NCI-H748 treated with DMSO at 0.1 percent for 48 hours (cell line): ENCODE results near the gene SLC2A4.

Experiments used
- DNase-seq: peaks from one replicate; lab custom pipeline; 2025; lab: John Stamatoyannopoulos, UW

The SLC2A4 gene

DNA sequence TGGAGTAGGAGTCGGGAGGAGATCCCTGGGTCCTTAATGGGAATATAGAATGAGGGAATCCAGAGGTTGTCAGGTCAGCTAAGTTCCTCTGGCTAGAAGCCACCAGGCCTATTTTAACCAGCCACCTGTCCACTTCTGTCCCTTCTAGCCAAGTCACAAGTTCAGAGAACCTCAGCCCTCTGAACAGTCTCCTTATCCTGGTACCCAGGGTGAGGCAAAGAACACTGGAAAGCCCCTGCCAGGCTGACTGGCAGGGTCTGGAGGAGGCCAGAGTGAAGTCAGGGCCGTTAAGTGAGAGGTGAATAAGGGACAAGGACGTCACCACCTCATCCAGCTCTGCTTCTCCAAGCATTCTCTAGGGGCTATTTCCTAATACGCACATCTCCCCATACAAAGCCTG lies 32.7 kb upstream of the SLC2A4 start:
- no peak for DNase-seq

DNA sequence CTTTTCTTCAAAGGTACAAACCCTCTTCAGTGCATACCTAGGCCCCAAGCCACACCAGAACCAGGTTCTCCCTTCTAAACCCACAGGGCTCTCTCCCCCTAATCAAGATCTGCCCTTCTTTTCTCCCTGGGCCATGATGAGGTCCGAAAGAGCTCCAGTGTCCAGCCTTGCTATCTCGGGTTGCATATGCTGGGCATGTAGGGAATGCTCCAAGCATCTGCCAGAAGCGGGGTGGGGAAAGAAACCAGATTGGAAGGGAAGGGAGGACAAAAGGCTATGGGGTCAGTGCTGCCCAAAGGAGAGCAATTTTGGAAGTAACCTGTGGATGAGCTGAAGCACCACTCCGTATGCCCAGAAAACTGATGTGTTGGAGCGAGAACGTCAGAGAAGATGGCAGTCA lies 32.3 kb upstream of the SLC2A4 start:
- no peak for DNase-seq

DNA sequence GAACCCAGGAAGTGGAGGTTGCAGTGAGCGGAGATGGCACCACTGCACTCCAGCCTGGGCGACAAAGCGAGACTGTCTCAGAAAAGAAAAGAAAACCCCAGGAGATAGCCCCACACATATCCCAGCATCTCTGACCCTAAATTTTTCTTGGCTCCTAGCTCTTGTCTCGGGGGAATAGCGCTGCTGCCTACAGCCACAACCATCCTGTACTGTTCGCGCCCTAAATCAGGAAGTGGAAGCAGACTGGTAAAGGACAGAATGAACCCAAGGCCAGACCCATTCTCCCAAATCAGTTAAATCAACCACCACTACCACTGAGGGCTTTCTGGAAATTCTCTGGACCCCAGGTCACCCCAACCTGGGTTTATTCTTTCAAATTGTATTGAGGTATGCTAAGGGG lies 31.7 kb upstream of the SLC2A4 start:
- no peak for DNase-seq

DNA sequence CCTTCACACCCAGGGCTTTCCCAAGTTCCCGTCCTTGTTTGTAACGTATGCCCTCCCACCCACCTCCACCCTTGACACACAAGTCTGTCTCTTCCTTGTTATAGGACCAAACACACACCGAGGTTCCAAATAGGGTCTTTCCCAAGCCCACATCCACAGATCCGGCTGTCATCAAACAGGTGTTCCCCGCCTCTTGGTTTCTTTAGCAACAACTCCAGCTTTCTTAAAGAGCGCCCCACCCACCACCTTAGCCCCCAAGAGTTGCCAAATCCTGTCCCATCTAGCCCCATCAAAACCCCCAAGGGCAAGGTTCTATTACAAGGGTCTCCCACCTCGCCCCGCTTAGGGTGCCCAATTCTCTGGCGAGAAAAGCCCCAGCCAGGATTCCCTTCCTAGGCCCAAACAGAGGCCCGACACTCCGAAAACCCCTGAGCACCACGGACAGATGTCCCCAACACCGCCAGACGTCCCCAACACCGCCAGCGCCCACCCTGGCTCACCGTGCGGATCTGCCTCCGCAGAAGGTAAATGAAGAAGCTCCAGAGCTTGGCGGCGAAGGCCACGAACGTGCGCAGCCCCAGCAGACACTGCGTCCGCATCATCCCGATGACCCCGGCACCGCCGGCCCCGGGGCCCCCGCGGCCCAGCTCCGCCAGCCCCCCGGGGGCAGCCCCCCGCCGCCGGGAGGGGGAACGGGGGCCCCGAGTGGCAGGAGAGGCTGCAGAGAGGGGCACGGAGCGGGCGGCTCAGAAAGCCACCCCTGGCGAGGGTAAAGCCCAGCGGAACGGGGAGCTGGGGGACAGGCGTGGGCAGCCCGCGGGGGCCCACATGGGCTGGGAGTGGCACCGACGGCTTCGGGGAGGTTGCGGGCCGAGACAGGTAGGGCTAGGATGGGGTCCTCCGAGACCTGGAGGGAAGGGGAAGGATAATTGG lies 30.6 kb upstream of the SLC2A4 start:
- no peak for DNase-seq

DNA sequence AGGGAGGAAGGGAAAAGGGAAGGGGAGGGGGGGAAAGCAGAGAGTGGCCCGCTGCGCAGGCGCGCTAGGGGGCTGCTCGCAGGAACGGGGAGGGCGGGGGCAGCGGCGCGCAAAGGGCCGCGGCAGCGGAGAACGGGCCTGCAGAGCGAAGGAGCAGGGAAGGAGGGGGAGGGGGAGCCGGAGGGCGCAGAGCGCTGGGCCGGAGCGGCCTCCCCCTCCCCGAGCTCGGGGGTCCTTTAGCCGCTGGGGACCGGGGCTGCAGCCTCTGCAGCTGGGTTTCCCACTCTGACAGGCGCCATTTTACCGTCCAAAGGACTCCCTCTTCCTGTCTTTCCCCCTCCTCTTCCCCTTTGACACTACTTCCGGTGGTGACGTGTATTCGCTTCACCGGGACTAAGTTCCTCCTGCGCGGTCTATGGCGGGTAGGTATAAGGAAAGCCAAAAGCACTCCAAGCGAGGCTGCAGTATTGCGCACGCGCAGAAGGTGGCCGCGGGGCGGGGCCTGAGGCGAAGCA lies 29.8 kb upstream of the SLC2A4 start, which contains the start of gene CTDNEP1:
Gene CTDNEP1 (minus strand): TSS at position 74 of the 515 bp plus-strand sequence. CDS start 438 bp downstream, outside the sequence.
- DNase-seq: peak; percentile 100

DNA sequence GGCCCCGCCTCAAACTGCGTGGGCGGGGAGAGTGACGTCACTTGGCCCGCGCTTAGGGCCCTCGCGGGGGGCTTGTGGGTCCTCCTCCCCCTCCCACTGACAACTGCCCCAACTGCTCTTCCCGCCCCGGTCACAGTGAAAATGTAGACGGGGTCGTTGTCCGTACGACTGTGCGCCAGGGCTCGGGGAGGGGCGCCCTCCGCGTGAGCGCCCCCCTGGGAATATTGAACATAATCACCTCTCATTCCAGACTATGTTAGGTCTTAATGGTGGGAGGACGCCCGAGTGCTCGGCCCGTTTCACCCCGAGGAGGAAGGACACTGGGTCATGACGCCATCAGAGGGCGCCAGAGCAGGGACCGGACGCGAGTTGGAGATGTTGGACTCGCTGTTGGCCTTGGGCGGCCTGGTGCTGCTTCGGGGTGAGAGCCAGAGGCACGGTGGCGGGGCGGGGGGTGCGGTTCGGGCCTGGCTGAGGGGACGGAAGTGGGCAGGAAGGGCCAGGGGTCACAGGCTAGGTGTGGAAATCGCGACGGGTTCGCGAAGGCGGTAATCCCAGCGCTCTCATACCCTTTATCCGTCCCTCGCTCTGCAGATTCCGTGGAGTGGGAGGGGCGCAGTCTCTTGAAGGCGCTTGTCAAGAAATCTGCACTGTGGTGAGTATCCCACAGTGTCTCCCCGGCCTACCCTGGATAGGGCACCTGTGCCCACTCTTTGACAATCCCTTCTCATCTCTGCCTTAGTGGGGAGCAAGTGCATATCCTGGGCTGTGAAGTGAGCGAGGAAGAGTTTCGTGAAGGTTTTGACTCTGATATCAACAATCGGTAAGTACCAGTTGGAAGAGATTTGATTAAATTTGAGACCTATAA lies 29.1 kb upstream of the SLC2A4 start, which contains the start of gene ELP5:
Gene ELP5 (plus strand): TSS at position 40 of the 868 bp plus-strand sequence. CDS start 336 bp downstream, at position 376.
- peak; percentile 95 for DNase-seq

DNA sequence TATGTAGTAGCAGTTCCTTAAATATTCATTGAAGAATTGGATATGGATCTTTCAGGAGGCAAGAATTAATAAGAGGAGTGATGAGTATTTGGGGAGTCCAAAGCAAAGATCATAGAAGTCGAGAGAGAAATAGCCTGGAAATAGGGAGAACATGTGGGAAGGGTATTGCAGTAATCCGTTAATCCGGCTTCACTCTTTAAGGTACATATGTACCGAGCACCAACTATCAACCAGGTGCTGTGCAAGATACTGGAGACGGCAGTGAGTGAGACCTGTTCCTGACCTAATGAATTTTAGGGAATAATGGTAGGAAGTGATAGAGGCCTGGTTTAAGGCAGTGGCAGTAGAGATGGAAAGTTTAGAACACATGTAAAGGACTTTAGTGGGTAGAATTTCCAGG lies 28.4 kb upstream of the SLC2A4 start:
- no peak for DNase-seq

DNA sequence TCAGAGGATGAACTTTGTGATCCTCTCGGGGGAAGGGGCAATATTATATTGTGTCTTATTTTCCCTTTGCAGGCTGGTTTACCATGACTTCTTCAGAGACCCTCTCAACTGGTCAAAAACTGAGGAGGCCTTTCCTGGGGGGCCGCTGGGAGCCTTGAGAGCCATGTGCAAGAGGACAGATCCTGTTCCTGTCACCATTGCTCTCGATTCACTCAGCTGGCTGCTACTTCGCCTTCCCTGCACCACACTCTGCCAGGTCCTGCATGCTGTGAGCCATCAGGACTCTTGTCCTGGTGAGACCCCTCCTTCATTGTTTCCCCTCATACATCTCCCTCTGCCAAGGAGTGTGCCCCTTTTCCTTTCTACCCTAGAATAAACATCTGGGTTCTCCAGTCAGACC lies 27.0 kb upstream of the SLC2A4 start:
- DNase-seq: no peak

DNA sequence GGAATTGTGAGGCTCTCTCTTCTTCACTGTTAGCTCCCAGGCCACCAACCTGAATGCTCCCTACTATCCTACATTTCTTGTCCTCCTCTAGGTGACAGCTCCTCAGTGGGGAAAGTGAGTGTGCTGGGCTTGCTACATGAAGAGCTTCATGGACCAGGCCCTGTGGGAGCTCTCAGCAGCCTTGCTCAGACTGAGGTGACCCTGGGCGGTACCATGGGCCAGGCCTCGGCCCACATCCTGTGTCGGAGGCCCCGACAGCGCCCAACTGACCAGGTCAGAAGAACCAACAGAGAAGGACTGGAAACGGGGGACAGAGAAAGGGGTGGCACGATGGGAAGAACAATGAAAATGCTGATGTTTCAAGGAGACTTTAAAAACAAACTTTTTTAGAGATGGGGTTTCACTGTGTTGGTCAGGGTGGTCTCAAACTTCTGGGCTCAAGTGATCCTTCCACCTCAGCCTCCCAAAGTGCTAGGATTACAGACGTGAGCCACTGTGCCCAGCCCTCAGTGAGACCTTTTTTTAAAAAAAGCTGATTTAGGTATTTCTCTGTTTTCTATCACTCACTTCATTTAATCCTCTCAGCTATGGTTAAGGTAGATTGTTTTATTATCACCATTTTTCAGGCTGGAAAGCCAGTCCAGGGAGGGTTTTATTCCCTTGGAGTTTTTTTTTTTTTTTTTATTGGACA lies 24.6 kb upstream of the SLC2A4 start:
- no peak for DNase-seq

DNA sequence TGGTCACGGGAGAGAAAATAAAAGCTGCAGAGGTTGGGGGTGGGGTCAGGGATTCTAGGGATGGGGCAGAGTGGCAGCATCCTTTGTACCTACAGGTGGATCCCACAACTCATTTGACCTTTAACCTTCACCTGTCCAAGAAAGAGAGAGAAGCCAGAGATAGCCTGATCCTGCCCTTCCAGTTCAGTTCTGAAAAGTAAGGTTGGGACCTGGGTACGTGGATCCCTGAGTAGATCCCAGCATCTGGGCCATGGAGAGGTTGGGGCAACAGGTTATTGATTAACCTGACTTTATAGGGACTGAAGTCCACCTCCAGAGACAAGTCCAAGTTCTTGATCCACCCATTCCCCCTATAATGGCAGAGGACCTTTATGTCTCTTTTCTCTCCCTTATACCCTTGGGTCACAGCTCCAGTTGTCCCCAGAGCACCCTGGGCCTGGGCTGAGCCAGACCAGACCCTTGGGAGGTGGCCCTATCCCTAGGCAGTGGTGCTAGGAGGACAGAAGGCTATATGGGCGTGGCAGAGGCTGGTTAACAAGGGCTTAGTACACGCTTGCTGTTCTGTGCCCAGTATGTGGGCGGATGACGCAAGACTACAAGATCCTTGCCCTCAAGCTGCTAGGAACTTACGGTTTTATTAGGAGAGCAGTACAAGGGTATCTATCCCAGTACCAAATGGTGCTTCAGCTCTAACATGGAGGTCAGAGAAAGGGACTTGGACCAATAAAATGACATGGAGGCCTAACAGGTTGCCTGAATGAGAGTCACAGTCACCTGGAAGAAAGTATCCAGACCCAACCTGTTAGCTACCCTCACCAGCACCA lies 22.6 kb upstream of the SLC2A4 start:
- DNase-seq: no peak

DNA sequence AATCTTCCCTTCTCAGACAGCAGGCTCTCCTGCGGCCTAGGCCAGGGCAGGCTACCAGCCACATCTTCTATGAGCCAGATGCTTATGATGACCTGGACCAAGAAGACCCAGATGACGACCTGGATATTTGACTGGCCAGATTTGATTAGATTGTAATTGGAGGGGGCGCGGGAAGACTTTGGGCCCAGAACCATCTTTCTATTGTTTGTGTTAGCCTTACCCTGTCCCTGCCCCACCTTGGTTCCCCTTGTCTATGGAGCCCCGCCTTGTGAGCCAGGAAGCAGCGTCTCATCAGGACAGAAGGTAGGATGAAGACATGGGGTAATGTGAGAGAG lies 22.0 kb upstream of the SLC2A4 start:
- DNase-seq: no peak

DNA sequence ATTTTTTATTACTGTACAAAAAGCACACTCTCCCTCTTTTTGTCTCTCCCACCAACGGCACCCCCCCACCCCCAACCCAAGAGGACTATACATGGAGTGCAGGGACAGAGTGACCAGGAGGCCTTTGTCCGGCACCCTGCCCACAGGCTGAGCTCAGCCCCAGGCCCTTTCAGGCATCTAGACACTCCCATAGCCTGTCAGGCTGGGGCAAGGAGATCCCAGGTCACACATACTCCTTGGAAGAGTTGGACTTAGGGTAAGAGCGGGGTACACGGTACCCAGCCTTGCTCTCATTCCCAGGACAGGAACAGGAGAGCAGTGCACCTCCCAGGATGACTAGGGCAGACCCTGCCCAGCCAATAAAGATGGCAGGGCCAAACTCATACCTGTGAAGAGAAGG lies 21.4 kb upstream of the SLC2A4 start:
- no peak for DNase-seq

DNA sequence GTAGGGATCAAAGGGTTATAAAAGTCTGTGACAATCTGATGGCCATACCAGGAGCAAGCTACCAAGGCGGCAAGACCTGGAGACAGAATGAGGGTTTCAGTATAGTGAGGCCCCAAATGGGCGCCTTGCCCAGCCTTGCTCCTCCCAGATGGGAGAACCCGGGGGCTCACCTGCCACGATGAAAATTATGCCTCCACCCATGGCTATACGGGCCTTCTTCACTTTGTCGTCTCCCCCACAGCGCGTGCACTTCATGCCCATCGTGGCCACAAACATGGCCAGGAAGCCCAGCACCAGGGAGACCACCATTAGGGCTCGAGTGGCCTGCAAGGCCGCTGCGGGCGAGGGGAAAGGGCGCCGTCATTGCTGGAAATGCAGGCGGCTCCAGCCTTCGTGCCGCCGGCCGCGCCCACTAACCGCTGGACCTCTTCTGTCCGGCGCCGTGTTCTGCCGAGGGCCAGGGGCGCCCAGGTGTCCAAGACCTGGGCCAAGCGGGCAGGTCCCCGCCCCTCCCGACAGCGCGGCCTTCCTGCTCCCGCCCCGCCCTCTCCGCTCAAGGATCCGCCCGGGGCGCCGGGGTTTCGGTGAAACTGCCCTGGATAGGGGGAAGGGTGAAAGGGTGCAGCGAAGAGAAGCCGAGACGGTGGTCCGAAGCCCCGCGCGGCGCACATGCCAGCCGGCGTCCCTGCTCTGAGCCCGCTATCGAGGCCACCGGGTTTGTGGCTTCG lies 20.7 kb upstream of the SLC2A4 start:
- peak; percentile 15 for DNase-seq

DNA sequence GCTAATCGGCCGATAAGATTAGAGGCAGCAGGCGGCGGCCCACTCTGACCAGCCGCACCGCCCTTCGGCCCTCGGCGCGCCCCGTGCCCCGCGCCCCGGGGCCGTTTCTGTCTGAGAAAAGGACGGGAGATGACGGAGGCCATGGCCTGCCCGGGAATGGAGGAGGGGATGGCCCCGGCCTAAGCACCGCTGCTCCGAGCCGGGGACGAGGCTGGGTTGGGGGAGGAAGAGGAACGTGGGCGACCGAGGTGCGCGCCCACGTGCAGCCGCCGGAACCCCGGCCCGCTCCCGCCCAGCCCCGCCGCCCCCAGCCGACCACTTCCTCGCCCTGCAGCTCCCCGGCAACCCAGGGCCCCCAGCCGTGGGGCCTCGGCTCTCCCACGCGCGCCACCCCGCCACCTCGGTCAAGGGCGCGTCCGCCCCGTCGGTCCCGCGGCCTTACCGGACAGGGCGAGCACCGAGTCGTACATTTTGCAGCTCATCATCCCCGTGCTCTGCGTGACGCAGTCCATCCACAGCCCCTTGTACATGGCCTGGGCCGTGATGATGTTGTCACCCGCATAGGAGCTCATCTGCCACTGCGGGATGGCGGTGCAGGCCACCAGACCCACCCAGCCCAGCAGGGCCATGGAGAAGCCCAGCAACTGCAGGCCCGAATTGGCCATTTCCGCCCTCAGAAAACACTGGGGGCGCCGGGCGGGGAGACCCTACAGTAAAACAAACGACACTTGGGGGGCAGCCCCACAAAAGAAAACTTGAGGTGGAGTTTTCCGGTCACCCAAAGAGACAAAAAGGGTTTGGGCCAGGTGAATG lies 19.9 kb upstream of the SLC2A4 start:
- DNase-seq: no peak

DNA sequence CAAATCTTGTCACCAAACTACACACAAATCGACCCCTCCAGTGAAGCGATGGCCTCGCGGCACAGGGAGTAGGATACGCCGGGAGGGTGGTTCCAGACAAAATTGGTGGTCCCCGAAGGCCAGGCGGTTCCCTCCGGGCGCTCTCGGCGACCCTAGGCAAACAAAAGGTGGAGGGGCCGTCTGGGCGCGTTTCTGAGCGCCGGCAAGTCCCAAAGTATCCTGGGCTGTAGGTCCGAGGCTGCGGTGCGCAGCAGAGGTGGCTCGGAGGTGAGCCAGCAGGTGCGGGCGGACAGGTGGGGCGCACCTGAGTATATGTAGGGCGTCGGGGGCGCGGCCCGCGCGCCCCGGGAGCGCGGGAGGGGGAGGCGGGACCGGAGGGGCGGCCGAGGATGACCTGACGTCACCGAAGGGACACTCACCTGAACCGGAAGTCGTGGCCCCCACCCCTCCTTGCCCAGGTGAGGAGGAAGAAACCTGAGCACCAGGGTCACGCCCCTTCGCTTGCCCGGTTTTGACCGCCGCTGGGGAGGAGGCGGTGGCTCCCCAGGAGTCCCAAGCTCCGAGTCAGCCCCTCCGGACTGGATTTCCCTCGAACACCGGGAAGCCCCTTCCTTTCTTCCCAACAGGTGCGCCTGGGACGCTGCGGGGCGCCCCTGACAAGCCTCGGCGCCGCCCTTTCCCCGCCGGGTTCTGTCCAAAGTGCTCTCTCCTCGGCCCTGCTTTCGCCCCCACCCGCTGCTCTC lies 19.2 kb upstream of the SLC2A4 start, which contains the start of gene CLDN7:
Gene CLDN7 (minus strand): TSS at position 287 of the 743 bp plus-strand sequence. CDS start 435 bp downstream, outside the sequence.
- peak; percentile 86 for DNase-seq

DNA sequence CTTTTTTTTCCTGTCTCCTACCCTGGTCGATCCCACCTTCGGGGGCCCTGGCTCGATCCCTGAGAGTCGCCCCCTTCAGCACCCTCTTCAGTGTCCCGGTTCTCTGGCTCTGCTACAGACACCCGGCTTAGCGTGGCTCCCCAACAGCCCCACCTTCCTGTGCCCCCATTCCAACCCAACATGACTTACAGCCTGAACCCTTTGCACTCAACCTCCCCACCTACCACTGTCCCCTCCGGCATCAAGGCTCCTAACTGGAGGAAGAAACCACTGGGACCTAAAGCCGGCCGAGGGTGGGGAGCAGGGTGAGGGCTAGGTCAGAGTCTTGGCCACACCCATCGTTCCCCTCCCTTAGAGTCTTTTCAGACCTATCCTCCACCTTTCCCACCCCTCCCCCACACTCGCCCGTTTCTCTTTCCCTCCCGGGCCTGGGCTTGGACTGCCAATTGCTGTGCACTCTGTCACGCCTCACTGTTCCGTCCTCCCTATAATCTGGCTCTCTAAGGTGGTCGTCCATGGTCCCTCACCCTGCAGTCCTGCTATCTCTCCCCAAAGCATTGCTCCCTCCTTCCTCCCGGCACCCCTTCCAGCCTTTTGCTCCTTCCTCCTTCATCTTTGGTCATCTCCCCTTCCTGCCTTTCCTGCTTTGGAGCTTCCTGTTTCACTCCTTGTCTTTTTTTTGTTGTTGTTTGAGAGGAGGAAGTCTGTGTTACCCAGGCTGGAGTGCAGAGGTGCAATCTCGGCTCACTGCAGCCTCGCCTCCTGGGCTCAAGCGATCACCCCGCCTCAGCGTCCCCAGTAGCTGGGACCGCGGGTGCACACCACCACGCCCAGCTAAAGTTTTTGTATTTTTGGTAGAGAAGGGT lies 18.4 kb upstream of the SLC2A4 start:
- DNase-seq: peak; percentile 32

DNA sequence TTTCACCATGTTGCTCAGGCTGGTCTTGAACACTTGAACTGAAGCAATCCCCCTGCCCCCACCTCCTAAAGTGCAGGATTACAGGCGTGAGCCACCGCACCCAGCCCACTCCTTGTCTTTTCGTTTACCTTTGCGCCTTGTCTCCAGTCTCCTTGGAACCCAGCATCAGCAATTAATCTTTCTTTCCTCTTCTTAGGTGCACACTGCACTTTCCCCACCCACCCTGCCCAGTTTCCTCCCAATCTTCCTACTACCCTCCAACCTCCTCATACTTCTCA lies 17.8 kb upstream of the SLC2A4 start:
- no peak for DNase-seq

DNA sequence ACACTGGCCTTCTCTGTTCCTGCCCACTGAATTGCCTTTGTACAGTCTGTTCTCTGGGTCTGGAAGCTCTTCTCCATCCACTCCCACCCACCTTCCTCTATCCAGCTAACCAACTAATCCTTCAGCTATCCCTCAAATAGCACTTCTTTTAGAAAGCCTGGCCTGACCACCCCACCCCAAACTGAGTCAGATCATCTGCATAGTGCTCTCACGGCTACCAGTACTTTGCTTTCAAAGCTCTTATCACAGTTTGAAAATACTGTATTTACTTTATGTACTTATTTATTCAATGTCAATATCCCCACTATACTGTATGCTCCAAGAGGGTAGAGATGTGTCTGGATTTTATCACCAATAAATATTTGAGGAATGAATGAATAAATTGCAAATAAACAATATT lies 14.7 kb upstream of the SLC2A4 start:
- DNase-seq: no peak
